GM19240 (cell line): Measurements from ENCODE around the gene PCDH15.
"Not testable (repeated sequence)": the region's sequence is repeated elsewhere in the genome, so short reads cannot be mapped to it uniquely, and the experiment has no call there.

Experiments used
- DNase-seq: peaks from one replicate; pipeline ENCODE4 v3.0.0; 2011; ENCODE audit warnings: low spot score; ENCODE audit not compliant: insufficient read length

PCDH15 gene

DNA sequence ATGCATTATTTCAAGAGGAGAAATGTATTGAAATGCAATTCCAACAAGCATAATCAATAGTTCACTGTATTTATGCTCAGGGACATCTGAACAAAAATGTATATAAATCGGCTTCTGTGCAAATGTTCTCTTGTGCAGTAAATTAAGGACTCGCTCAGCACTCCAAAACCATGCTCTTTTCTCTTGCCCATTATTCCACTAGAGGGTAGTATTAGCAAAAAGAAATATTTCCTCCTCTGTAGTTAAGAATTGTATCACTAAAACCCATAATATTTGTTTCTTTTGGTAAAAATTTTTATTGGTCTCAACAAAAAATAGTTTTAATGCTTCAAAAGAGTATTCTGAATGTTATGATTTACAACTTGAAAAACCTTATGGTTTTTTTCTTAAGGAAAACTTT is 803.1 kb downstream of the PCDH15 start:
- DNase-seq = no peak

DNA sequence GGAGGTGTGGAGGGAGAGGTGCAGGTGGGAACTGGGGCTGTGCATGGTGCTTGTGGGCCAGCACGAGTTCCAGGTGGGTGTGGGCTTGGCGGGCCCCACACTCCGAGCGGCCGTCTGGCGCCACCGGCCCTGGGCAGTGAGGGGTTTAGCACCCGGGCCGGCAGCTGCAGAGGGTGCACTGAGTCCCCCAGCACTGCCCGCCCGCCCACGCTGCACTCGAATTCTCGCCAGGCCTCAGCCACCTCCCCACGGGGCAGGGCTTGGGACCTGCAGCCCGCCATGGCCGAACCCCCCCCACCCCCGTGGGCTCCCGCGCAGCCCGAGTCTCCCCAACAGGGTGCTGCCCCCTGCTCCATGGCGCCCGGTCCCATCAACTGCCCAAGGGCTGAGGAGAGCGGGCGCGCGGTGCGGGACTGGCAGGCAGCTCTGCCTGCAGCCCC is 810.2 kb downstream of the PCDH15 start:
- no peak for DNase-seq

DNA sequence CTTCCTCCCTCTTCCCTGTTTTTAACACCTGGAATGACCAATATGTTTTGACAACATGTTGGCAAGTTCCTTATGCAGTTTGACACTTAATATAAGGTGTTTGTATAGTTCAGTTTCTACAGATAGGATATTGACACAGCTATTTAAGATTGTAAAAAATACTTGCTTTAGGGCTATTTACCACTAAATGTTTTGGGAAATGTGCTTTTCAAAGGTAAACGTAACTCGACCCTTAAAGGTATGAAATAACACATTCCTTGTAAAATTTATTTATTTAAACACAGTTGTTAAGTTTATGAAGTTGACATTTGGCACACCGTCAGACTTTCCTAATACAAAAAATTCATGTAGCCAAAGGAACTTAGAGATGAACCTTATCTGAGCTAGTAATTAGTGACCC is 817.6 kb downstream of the PCDH15 start:
- no peak for DNase-seq

DNA sequence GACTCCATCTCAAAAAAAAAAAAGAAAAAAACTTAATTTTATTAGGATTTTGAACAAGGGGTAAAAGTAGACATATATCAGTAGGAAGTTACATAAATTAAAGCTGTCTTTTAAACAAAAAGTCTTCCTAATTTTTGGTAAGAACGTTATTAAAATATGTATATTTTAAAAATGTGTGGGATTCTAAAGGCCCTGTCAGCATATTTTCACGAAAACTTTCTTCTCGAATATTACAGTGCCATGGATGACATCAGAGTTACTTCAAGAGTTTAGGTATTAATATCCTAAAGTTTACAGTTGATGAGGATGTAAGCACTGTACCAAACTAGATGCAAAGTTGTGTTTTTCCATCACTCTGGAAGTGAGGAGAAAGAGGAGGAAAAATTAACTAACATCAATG is 820.8 kb downstream of the PCDH15 start:
- no peak for DNase-seq

DNA sequence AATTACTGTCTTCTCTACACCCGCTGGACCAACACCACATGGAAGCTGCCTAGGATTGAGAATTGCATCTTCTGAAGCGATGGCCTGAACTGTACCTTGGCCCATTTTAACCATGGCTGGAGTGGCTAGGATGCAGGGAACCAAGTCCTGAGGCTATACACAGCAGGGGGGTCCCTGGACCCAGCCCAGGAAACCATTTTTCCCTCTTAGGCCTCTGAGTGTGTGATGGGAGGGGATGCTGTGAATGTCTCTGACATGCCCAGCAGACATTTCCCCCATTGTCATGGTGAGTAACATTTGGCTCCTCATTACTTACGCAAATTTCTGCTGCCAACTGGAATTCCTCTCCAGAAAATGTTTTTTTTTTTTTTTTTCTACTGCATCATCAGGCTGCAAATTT is 822.7 kb downstream of the PCDH15 start:
- DNase-seq = no peak

DNA sequence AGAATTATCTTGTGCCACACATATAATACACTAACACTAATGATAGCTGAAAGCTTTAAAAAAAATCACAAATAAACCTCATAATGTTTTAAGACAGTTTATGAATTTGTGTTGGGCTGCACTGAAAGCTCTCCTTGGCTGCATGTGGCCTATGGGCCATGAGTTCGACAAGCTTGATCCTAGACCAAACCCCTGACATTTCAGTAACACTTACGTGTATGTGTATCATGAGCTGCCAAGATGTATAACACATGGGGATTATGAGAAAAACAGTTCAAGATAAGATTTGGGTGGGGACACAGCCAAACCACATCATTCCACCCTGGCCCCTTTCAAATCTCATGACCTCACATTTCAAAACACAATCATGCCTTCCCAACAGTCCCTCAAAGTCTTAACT is 823.8 kb downstream of the PCDH15 start:
- no peak for DNase-seq

DNA sequence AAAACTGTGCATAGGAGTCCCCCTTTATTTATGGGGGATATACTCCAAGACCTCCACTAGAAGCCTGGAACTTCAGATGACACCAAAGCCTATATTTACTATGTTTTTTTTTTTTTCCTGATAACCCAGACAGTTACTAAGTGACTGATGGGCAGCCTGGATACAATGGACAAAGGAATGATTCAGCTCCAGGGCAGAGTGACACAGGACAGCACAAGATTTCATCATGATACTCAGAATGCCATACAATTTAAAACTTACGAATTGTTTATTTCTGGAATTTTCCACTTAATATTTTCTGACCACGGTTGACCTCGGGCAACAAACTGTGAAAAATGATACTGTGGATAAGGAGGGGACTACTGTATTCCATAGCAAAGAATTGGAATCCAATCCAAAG is 843.6 kb downstream of the PCDH15 start:
- DNase-seq = no peak

DNA sequence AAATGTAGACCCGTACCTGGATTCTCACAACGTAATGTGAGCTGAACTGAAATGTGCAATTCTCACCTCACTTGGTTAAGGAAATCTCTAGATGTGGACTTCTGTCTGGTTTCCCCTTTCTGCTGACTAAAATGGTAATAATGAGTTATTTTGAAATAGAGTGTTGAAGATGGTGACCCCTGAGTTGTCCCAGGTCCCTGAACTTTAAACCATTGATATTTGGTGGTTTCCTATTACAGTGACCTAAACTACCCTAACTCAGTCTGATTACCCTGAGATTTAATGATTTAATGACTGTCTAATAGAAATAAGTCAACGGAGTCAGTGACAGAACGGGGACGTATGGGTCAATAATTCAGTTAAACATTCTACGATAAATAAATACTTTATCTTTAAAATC is 845.9 kb downstream of the PCDH15 start:
- DNase-seq = no peak

DNA sequence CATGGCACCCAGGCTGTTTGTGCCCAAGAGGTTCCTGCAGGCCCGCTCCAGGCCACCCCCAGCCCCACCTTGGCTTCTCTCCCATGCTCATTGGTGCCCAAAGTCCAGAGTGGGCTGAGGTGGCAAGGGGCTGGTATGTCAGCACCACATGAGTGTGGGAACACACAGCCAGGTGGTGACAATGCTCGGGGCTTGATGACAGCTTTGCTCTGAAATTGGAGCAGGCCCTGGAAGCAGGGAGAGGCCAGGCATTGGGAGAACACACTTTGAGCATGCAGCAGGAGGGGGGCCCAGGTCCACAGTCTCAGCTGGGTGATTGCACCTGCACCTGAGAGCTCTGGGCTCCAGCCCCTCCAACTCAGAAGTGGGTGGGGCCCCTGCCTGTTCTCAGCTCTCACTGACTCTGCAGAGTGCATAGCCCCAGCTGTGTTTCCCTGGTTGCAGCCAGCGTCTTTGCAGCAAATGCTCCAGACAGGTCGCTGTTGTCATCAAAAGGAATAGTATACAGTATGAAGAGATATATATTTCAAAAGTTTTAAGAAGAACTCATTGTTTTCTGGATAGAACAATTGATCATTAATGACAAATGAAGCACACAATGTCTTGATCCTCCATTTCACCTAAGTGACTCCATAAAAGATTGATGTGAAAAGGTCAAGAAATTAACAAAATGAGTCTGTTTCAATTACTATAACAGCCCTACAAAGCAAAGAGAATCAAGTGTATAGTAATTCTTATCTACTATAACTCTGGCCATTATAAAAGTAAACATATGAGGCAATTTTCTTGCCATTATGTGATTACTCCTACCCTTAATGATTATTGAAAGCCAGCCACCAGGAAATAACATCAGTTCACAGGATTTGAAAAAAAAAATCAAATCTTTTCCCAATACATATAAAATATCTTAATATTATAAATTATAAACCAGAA is 848.1 kb downstream of the PCDH15 start:
- DNase-seq = no peak

DNA sequence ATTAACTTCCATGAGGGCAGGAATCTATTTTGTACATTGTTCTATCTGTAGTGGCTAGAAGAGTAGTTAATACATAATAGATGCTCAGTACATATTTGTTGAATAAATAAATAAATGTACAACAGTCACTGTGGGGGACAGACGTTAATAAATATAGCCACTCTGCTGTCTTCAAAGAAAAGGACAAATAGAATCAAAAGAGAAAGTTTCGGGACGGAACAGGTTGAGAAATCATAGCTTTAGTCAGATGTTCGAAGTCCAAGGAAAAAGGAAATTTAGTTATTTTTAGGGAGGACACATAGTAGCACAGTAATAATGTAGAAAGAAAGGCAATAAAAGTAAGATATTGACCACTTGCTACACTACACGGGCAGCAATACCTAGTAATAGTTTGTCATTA is 861.4 kb downstream of the PCDH15 start:
- DNase-seq = no peak

DNA sequence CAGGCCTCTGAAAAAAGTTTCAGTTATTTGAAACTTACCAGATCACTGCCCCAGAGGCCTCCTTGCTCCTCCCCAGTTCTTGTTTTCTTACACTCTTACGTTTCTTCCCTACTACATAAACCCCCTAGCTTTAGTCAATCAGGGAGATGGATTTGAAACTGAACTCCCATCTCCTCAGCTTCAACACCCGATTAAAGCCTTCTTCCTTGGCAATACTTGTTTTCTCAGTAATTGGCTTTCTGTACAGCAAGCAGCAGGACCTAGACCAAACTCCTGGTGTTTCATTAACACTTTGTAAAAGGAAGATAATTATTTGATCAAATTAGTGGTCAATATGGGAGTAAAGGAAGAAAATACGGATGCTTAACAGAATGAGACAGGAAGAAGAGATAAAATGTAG is 870.4 kb downstream of the PCDH15 start:
- no peak for DNase-seq

DNA sequence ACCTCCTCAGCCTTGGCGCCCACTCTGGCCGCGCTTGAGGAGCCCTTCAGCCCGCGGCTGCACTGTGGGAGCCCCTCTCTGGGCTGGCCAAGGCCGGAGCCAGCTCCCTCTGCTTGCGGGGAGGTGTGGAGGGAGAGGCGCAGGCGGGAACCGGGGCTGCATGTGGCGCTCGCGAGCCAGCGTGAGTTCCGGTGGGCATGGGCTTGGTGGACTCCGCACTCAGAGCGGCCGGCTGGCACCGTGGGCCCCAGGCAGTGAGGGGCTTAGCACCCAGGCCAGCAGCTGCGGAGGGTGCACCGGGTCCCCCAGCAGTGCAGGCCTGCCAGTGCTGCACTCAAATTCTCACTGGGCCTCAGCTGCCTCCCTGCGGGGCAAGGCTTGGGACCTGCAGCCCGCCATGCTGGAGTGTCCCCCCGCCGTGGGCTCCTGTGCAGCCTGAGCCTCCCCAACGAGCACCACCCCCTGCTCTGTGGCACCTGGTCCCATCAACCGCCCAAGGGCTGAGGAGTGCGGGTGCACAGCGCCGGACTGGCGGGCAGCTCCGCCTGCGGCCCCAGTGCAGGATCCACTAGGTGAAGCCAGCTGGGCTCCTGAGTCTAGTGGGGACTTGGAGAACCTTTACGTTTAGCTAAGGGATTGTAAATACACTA is 876.9 kb downstream of the PCDH15 start:
- DNase-seq = not testable (repeated sequence)

DNA sequence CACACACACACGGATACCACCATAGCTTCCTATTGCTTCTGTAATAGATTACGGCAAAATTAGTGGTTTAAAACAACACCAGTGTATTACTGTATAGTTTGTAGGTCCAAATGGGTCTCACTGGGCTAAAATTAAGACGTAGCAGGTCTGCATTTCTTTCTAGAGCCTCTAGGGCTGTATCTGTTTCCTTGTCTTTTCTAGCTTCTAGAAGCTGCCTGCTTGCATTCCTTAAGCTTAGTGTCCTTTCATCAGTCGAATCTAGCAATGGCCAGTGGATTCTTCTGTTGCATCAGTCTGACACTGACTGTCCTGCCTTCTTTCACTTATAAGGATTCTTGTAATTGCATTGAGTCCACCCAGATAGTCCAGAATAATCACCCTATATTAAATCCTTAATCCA is 882.3 kb downstream of the PCDH15 start:
- no peak for DNase-seq

DNA sequence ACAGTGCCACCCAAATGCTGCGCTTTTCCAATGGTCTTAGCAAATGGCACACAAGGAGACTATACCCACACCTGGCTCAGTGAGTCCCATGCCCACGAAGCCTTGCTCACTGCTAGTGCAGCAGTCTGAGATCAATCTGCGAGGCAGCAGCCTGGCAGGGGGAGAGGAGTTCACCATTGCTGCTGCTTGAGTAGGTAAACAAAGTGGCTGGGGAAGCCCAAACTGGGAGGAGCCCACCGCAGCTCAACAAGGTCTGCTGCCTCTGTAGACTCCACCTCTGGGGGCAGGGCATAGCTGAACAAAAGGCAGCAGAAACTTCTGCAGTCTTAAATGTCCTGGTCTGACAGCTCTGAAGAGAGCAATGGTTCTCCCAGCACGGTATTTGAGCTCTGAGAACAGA is 891.2 kb downstream of the PCDH15 start:
- no peak for DNase-seq

DNA sequence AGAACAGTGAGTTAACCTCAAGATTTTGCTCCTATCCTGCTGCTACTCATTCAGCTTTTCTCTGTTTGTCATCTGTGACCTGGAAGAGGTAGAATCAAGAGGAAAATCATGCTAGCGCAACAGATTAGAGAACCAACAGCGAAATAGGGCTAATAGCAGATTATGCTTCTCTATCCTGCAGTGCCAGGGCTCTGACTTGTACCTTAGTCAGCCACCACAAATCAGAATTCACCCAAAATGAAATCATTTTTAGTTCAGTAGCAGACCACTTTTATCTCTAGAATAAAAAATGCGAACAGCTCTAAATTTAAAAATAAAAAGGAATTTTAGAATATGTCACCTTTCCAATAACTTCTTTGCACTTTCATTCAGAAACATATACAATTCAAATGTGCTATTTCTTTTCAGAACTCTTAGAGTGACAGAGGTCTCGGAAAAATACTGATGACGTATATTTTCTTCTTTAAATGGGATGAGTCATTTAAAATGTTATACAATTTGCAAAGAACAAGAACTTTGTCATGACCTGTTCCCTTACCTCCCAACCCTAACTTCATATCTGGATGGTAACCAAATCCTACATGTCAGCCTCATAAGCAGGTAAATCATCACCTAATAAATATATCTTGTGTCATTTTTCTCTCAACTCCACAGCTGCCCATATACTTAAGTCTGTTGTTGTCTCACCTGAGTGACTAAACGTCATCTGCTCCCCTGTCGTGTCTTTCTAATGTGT is 896.4 kb downstream of the PCDH15 start:
- no peak for DNase-seq

DNA sequence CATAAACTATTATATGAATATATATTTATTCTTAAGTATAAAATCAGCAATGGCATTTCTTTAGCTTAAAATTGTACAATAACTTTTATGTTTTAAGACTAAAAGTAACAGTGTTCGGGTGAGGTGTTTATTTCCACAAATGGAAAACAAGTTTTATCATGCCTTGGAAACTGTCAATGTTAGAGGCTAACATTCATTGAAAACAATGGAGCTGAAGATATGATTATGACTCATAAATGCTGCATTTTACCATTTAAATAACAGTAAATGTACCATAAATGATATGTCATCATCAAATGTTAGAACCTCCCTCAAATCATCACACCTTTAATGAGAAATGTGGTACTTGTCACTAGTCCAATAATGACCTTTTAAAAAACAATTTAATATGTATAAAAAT is 897.3 kb downstream of the PCDH15 start:
- DNase-seq = no peak

DNA sequence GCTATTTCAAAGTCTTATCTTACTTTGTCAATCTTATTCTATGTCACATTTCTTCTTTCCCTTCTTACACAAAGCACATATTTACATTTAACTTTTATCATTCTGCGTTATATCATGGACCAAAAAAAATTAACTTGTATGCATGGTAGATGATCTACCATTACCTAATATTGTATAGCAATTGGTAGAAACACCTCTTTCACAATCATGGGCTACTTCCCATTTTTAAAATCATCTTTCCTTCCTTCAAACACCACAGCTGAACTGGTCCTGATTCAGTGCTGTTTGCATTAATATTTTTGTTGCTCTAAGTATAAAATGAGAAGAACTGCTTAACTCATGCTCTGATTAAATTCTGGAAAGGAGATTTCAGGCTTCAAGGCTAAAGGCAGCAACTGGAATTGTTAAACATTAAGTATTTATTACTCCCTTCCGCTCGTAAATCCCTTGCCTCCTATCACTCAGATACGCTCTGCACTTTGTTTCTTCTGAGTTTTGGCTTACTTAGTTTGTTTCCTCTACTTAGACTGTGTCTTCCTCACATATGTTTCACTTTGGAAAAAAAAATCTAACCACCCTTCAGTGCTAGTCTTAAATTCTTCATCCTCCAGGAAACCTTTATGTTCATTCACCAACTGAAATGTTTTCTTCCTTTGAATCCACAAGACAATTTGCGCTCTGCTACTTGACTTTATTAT is 901.4 kb downstream of the PCDH15 start:
- DNase-seq = no peak

DNA sequence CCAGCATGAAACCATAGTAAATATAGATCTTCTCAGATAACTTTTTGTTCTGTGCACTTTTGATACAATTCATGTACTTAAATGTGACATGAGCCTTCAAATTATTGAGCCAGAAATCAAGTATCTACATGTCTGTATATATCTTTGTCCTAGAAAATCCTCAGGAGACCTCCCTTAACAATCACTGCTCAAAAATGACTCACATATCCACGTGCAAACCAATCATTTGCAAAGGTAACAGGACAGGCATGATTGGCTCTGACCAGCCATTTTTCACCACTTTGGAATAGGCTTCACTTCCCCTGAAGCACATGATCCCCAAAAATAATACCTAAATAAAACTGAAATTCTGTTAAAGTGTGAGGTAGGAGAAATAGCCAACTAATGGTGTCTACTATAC is 902.5 kb downstream of the PCDH15 start:
- DNase-seq = no peak

DNA sequence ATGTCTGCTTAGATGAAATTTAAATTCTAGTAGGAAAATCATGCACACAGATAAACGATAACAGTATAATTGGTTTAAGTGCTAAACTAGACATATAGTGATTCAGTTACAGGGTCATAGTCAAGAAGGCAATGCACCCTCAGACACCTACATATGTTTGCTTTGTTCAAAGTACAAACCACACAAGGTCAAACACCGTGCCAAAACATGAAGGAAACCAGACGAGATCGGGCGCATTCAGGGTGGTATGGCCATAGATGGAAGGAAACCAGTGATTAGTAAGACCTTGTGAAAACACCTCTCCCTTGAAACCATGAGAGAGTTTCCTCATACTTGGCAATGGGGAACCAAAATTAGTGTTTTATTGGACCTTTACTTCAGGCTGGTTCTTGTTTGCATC is 906.9 kb downstream of the PCDH15 start:
- DNase-seq = no peak

DNA sequence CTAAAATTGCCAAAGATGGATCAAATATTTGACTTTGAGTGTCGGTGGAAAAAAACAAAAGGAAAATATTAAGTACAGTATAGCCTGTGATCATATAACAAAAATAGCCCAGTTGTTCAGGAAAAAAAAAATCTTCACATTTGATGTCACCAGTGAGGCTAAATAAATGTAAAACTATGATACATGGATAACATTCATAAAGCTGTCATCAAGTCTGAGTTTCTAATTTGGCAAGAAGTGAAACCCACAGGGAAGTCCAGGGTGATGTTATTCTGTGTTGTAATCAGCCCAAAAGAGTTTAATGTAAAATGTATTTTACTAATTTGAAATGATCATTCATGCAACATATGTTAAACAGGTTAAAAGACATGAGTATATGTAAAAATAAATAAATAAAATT is 908.0 kb downstream of the PCDH15 start:
- no peak for DNase-seq
